GM19455 (cell line): ENCODE results near the gene ELP2.
"Not testable (repeated sequence)": the region's sequence is repeated elsewhere in the genome, so short reads cannot be mapped to it uniquely, and the experiment has no call there.

Source experiments
- ATAC-seq: cut with Tn5 transposase; IDR thresholded peaks from one replicate; pipeline ENCODE4 v1.9.1; 2021; ENCODE audit not compliant: unreplicated experiment

Gene ELP2

DNA sequence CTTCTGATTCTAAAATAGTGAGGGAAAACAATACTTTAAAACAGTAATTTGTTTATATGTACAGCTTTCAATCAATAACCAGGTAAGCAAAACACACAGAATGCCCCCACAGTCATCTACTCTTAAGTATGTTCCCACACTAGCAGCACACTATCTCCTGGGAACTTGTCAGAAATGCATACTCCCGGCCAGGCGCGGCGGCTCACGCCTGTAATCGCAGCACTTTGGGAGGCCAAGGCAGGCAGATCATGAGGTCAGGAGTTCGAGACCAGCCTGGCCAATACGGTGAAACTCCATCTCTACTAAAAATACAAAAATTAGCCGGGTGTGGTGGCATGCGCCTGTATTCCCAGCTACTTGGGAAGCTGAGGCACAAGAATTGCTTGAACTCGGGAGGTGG lies 12.9 kb upstream of the ELP2 start:
- ATAC-seq, result not testable (repeated sequence)

DNA sequence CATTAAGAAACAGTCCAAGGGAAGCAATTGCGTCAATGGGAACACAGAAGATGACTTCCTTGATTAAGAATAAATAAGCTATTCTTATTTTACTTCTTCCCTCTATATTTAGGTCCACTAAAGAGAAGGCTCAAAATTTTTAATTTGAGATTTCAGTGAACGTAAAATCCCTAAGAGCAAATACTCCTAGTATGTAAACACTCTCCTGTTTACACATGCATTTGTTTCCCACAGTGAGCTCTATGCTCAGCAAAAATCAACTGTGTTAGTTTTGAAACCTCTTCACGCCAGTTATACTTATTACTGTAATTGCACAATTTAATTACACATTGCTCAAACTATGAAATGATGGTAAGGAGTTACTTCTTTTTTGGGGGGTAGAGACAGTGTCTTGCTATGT lies 9.4 kb upstream of the ELP2 start:
- no peak for ATAC-seq

DNA sequence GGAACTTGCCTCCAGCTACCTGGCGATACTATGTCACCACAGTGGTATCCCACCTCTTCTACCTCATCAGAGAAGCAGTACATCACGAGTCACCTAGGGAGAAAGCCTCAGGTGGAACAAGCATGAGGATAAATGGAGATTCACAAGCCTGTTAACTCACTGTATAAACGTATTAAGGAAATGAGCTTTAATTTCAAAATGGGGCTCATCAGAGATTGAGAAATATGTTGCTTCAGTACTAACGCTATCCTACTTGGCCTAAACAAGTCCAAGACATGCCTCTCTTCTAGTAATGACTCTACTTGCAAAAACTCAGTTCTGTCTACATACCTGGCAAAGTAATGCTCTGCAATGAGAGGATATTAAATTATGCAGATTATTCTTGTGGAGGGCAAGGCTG lies 4.9 kb upstream of the ELP2 start:
- no peak for ATAC-seq

DNA sequence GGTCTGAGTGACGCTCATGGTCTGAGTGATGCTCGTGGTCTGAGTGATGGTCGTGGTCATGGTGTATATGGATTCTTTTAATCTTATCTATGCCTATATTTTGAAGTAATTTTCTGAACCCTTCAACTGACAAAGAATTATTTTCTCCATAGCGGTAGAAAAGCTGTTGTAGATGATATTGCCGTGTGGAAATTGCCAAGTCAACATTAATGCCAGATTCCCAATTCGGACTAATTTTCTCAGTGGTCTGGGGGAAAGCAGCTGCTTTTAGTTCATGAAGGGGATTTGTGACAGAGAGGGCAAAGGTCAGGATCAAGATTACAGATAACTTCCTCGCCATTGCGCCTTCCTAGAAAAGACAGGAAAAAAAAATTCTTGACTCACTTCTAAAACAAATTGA lies 3.0 kb upstream of the ELP2 start:
- no peak for ATAC-seq

DNA sequence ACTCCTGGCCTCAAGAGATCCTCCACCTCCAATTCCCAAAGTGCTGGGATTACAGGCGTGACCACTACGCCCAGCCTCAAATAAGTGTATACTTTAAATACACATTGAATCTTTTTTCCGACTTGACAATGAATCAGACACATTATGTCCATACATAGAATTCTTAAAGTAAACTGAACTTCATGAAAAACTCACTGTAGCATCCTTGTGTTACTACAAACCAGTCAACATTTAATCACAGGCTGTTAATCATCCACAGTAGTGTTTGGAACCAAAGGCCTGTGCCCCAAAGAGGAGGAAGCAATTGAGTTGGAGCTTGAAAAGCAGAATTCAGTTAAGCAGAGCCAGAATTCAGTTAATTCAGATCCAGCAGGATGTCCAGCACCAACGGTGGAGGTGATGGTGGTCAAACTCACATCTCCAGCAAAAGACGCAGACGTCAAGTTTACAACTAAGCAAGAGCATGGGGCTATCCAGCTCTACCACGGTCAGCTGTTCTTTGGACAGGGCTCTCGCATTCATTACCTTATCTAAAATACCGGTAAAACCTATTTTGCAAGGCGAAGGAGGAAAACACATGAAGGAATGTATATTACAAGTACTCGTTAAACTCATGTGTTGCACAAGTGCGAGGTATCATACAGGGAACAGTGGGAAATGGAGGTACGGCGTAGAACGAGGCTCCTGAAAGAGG lies 1.7 kb upstream of the ELP2 start:
- no peak for ATAC-seq

DNA sequence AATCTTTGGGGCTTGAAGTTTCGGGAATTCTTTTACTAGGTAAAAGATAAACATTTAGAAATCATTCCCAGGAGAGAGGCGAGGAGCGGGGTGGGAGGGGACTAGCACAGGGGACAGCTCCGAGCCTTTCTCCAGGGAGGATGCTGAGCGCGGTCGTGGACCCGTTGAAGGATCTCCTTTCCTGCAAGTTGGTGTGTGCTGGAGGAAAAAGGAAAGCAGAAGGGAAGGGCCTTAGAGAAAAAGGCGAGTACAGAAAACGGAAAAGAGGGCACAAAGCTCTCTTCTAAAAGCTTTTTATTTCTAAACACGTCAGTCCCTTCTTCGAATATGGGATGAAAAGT lies 1.2 kb upstream of the ELP2 start:
- ATAC-seq, result no peak

DNA sequence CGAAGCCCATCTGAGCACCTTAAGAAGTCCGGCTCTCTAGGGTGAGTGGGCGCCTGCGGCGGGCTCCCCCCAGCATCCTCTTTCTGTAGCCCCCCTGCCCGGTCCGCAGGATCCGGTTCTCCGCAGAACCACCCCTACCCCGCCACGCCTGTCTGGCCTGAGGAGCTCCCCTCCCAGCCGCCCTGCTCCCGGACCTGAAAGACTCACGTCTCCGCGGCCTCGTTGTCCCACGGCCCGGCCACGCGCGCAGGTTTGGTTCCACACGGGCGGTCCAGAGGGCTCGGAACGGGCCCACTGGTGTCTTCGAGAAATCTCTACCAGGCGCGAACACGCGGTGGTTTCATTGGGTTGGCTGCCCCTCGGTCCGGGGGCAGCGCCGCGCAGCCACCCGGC lies 796 bp upstream of the ELP2 start:
- ATAC-seq, result peak; percentile 18

DNA sequence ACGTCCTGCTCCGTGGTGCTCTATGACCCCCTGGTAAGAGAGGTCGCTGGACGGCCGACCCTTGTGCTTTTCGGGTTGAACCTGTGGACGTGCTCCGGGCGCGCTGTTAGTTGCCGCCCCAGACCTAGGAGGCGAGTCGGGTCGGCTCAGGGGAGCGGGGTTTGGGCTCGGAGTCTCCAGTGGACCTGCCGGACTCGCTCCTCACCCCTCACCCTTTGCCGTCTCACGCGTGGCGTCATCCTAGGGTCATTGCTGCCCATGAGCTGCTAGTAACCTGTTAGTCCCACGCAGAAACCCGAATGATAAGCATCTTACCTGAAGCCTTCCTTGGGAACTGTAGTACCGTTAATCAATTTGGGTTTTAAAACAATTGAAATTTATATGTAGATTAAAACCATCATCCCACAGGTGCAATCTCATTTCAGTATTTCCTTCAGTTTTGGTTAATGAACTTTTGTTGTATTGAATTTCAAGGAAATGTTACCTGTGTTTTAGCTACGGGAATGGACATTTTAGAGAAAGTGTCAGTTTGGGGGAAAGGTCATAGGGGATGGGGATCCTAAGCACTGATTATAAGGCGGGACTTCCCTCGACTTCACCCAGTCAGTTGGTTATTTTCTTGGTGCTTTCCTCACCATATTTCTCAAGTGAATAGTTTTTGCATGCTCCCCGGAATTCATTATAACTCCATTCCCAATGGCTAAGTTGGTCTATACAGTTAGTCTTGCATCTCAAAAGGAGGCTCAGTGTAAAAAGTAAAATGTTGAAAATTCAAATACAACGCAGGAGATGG lies 536 bp downstream of the ELP2 start:
- ATAC-seq, result peak; percentile 32

DNA sequence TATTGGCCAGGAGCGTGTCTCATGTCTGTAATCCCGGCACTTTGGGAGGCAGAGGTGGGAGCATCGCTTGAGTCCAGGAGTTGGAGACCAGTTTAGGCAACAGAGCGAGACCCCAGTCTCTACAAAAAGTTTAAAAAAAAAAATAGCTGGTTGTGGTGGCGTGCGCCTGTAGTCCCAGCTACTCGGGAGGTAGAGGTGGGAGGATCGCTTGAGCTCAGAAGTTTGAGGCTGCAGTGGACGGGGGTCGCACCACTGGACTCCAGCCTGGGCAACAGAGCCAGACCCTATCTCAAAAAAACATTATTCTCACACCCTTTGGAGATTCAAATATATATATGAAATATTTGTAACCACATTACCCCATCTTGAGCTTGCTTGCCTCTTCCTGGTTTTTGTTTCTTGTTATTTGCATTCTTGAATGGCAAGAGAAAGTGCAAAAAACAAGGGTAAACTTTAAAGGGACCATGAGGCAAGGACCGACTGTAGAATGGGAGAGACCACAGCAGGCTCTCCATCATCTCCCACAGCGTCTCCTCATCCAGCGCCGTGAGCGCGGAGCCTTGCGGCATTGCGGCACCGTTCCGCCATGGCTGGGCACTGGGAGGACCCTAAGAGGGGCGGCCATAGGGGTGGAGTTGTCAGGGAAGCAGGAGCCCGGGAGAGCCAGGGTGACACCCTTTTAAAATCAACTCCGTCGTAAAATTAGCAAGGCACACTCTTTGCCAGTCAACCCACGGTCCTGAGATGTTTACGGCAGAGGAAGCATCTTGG lies 1.4 kb downstream of the ELP2 start:
- ATAC-seq, result no peak

DNA sequence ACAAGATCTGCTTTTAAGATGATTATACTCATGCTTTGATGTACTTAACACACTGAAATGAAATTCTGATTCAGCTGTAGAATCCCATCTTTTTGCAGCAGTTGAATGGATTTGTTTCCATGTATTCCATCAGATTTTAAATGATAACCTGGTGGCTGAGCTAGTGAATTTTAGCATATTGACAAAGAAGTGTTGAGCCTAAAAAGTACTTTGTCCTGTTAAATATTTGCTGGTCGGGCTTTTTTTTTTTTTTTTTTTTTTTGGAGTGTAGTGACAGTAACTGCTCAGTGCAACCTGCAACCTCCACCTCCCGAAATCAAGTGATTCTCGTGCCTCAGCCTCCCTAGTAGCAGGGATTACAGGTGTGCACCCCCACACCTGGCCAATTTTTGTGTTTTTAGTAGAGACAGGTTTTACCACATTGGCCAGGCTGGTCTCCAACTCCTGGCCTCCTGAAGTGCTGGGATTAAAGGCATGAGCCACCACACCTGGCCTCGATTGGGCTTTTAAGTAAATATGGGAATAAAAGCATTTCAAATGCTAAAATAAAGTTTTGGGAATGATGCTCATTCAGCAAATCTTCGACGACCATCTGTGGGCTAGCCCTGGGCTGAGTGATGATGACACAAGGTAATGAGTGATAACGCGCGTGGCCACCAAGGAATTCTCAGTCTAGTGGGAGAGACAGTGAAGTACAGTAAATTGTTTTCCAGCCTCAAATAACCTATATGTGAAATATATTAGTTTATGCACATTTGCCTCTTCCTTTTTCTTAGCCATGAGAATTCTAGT lies 2.2 kb downstream of the ELP2 start:
- no peak for ATAC-seq

DNA sequence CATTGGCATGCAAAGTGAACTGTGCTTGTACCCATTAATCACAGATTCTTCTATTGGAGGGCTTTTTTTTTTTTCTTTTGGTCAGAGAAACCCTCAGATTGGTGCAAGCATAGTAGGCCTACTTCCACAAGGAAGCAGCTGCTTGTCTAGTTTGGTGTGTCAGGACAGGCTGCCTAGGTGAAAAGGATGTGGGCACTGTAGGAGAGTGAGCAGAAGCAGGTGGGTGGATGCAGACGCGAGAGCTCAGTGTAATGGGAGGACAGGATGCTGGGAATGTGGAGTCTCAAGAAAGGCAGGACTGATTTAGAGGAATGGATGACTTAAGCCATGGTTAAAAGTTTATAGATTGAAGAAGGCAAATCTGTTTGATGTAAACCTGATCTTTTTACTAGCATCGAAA lies 3.1 kb downstream of the ELP2 start:
- ATAC-seq, result no peak

DNA sequence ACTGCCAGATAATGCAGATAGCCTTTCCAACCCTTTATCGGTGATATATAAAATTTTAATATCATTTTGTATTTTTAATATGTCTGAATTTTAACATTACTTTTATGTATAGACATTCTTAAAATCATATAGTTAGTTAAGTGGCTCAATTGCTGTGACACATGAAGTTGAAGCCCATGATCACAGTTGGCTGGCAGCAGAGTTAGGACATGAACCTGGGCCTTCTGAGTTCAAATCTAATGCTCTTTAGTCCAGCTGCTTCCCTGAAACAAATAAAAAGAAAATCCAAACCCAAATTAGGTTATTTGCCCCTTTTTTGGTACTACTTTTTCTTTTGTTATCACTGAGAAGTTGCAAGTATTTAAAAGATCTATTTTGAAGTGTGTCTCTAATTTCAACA lies 5.6 kb downstream of the ELP2 start:
- ATAC-seq, result no peak

DNA sequence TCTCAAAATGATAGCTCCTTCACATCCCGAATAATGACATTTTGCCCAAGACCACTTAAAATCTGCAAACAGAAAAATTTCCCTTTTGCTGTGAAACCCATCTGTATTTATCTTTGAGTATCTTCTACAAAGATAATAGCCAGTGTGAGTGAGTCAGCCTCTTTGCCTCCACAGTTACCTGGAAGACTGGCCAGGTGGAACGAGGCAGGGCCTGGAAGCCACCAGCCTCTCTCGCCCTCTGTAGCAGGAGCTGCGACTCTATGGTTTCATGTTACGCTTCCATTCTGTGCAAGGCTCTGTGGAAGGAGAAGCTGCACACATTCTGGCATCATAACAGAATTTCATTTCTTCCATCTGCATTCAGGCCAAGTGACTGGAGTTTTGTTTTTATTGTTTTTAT lies 9.5 kb downstream of the ELP2 start:
- no peak for ATAC-seq

DNA sequence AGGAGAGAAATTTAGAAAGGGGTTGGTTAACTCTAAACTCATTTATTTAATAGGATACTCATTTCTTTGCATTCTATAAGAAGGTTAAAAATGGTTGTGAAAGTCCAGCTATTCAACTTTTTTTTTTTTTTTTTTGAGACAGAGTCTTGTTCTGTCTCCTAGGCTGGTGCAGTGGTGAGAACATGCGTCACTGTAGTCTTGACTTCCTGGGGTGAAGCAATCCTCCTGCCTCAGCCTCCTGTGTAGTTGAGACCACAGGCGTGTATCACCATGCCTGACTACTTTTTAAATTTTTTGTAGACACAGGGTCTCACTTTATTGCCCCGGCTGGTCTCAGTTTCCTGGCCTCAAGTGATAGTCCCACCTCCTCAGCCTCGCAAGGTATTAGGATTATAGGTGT lies 11.9 kb downstream of the ELP2 start:
- ATAC-seq, result no peak

DNA sequence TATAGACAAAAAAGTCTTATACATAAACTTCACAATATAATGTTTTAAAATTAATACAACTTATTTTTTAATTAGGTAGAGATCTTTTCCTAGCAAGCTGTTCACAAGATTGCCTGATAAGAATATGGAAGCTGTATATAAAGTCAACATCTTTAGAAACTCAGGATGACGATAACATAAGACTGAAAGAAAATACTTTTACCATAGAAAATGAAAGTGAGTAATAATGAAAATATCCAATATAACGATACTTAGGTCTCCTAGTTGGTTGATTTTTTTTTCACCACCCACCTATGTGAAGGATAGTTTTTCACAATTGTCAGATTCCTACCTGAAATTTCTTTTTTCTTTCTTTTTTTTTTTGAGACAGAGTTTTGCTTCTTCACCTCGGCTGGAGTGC lies 13.1 kb downstream of the ELP2 start:
- ATAC-seq, result no peak

DNA sequence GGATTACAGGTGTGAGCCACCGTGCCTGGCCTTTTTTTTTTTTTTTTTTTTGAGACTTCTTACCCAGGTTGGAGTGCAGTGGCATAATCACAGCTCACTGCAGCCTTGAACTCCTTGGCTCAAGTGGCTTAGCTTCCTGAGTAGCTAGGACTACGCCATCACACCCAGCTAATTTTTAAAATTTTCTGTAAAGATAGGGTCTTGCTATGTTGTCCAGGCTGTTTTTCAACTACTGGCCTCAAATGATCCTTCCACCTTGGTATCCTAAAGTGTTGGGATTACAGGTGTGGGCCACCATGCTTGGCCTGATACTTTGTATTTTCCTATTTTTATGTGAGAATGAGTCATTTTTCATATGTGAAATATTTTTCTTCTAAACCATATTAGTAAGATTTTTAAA lies 13.7 kb downstream of the ELP2 start:
- ATAC-seq, result no peak

DNA sequence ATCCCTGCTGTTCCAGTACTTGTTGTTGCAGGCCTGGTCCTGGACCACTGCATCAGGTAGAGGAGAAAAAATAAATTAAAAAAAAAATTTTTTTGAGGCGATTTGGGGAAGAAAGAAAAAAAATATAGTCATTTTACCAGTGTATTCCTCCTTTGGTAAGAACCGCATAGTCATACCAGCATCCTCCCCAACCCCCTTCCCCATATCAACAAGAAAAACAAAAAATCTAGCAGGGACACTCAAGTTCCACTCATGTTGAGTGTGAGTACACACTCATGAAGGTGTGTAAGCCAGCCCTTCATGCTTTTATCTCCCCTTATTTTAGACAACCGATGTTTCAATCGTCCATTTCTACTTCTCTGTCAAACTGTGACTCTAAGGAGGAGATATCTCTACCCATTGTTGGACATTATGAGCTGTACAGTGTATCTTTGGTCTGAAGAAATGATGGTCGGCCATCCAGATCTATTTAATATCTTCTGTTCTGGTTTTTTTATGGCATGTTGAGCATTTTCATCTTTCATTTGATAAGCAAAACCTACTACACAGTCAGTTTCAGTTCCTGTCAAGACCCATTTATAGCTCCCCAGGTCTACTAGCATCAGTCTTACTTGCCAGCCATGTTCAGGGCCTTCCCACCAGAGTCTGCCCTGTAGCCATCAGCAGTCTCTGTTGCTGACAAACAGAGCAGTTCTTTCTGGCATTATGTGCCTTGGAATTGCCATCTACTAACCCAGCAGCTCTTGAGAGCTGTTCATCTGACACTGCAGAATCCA lies 20.0 kb downstream of the ELP2 start:
- ATAC-seq, result peak; percentile 94

DNA sequence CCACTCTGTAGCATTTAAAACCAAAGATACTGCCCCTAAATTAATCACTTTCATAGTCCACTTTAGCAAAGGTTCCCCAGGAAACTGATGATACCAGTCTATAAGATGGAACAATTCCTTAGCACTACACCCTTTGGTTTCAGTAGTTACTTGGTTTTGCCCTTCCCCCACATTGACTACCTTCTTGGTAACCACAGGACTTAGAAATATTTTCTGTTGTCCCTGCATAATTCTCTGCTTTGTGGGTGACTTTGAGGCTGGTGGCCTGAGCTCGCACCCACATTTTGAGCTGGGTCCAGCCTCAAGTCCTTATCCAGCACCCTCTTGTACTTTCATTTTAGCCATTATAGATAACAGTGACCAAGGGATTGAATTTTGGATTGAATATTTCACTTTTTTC lies 23.1 kb downstream of the ELP2 start:
- no peak for ATAC-seq

DNA sequence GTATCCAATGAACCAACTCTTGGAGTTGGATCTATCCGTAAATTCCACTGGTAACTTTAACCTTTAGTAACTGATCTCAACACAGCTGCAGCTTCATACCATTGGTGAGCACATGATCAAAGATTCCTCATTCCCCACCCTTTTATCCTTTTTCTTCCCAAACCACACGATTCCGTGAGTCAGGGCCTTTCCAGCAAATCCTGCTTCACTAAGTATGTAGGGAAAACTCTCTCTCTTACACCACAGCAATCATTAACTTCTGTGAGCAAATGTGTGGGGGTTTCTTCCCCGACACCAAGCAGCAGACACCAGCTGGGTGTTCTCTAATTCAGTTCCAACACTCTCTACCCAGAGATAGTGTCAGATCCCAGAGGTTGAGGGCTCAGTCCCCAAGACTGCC lies 23.5 kb downstream of the ELP2 start:
- no peak for ATAC-seq

DNA sequence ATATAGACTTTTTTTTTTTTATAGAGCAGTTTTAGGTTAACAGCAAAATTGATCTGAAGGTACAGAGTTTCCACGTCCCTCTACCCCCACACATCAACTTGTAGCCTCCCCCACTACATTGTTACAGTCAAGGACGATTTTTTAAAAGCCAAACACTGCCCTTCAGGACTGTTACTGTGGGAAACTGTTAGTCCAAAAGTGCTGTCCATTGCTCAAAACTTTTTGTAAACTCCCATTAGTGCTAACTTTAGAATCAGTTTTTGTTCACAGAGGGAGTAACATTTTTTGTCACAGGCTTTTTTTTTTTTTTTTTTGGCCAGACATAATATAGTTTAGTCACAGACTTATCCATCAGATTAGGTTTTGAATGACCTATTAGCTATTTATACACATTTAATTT lies 24.1 kb downstream of the ELP2 start:
- ATAC-seq, result no peak
